Measurements from ENCODE around the gene TRA2B.

The TRA2B gene

DNA sequence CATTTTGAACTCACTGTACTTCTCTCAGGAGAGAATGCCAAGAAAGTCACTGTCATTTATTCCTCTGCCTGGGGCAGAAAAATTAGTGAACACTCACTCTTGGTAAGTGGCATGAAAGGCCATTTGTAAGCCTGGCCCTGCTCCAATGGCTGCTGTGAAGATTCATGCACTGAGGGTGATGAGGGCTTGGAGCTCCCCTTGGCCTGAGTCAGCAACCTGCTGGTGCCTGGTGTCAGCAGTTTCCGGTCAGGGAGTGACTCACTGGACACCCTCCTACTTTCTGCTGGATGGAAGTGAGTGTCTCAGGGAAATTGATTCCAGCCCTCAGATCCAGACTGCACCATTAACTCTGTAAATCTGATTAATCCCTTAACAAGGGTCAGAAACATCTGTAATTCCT lies 37.6 kb downstream of the TRA2B start:
- H3K4me3 ChIP-seq (ENCODE audit: low read length) = no peak overlapping the region
- TF ChIP-seq, protein P1, sequence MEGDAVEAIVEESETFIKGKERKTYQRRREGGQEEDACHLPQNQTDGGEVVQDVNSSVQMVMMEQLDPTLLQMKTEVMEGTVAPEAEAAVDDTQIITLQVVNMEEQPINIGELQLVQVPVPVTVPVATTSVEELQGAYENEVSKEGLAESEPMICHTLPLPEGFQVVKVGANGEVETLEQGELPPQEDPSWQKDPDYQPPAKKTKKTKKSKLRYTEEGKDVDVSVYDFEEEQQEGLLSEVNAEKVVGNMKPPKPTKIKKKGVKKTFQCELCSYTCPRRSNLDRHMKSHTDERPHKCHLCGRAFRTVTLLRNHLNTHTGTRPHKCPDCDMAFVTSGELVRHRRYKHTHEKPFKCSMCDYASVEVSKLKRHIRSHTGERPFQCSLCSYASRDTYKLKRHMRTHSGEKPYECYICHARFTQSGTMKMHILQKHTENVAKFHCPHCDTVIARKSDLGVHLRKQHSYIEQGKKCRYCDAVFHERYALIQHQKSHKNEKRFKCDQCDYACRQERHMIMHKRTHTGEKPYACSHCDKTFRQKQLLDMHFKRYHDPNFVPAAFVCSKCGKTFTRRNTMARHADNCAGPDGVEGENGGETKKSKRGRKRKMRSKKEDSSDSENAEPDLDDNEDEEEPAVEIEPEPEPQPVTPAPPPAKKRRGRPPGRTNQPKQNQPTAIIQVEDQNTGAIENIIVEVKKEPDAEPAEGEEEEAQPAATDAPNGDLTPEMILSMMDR (IDR thresholded peaks at IDR 0.05; ENCODE audit: insufficient read depth, low read depth, low read length, missing control alignments) = no peak
- DNase-seq (ENCODE audit: low read depth) = peak; percentile 96

DNA sequence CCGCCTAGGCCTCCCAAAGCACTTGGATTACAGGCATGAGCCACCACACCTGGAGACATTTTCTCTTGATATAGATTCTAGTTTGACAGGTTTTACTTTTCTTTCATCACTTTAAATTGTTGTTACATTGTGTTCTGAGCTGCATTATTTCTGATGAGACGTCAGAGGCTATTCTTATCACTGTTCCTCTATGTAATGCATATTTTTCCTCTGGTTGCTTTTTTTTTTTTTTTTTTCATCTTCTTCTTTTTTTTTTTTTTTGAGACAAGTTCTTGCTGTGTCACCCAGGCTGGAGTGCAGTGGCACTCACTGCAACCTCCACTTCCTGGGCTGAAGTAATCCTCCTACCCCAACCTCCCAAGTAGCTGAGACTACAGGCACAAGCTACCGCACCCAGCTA lies 41.2 kb downstream of the TRA2B start:
- TF ChIP-seq, protein P1 (IDR thresholded peaks at IDR 0.05; ENCODE audit: insufficient read depth, low read depth, low read length, missing control alignments) = no peak
- no peak overlapping the region for H3K4me3 ChIP-seq (ENCODE audit: low read length)
- DNase-seq (ENCODE audit: low read depth) = peak; percentile 74

DNA sequence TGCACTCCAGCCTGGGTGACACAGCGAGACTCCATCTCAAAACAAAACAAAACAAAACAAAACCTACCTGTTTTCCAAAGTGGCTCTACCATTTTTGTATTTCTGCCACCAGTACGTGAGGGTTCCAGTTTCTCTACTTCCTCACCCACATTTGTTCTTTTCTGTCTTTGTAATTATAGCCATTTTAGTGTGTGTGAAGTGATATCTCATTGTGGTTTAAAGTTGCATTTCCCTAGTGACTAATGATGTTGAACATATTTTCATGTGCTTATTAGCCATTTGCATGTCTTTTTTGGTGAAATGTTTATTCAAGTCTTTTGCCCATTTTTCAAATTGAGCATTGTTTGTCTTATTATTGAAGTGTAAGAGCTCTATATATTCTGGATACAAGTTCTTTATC lies 50.7 kb downstream of the TRA2B start:
- no peak for DNase-seq (ENCODE audit: low read depth)
- H3K4me3 ChIP-seq (ENCODE audit: low read length) = no peak overlapping the region
- TF ChIP-seq, protein P1 (IDR thresholded peaks at IDR 0.05; ENCODE audit: insufficient read depth, low read depth, low read length, missing control alignments) = no peak

DNA sequence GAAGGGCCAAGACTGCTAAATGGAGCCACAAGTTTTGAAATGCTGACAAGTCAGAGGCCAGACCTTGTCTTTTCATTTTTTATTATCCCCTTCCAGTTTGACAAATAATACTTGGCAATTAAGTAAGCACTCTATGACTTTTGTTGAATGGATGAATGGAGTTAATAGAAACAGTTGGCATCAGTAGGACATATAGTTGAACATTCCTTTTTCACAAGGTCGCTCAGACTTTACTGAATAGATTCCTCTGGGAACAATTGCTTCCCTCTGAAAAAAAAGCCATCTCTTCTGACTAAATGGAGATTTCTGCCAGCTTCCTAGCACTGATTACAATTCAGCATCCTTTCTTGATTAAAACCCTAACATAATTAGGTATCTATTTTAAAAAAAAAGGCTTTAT lies 53.2 kb downstream of the TRA2B start:
- TF ChIP-seq, protein P1 (IDR thresholded peaks at IDR 0.05; ENCODE audit: insufficient read depth, low read depth, low read length, missing control alignments) = no peak
- no peak overlapping the region for H3K4me3 ChIP-seq (ENCODE audit: low read length)
- DNase-seq (ENCODE audit: low read depth) = no peak

DNA sequence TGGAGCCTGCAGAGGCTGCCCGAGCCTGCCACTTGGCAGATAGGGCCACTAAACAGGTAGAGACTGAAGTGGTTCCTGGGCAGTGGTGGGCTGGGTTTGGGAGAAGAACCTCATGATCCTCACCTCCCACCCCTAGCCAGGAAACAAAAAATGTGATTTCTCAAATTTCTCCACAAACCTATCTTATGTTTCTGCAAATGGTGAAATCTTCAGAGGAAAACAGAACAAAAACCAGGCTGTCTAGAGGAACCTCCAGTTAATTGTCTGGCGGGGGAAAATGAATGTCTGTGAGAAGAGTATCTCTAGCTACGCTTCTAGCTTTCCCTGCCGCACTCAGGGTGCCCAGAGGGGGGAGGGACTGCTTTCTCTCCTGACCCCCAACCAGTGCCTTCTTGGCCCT lies 55.9 kb downstream of the TRA2B start:
- TF ChIP-seq, protein P1 (IDR thresholded peaks at IDR 0.05; ENCODE audit: insufficient read depth, low read depth, low read length, missing control alignments) = no peak
- DNase-seq (ENCODE audit: low read depth) = no peak
- no peak overlapping the region for H3K4me3 ChIP-seq (ENCODE audit: low read length)

DNA sequence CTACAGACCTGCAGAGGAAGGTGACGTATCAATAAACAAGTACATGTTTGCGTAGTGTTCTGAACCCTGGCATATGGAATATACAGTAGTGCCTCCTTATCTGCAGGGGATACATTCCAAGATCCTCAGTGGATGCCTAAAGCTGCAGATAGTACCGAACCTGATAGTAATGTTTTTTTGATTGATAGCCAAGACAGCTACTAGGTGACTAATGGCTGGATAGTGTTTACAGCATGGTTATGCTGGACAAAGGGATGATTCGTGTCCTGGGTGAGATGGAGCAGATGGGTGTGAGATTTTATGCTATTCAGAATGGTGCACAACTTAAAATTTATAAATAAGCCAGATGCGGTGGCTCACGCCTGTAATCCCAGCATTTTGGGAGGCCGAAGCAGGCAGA lies 57.2 kb downstream of the TRA2B start:
- TF ChIP-seq, protein P1 (IDR thresholded peaks at IDR 0.05; ENCODE audit: insufficient read depth, low read depth, low read length, missing control alignments) = no peak
- H3K4me3 ChIP-seq (ENCODE audit: low read length) = no peak overlapping the region
- DNase-seq (ENCODE audit: low read depth) = peak; percentile 19

DNA sequence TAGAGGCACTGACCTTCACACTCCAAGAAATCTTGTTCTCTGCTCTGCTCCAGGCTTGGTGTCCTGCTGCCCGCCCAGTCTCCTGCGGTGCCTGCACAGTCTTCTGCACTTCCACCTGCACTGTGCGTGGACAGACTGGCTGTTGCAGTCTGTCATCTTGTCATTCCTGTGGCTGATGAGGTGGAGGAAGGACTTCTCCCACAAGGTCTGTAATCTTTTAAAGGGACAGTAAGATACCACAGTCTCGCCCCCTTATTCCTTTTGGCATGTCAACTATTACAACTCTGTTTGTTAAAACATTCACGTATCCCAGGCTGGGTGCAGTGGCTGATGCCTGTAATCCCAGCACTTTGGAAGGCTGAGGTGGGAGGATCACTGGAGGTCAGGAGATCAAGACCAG lies 58.9 kb downstream of the TRA2B start:
- DNase-seq (ENCODE audit: low read depth) = no peak
- no peak overlapping the region for H3K4me3 ChIP-seq (ENCODE audit: low read length)
- TF ChIP-seq, protein P1 (IDR thresholded peaks at IDR 0.05; ENCODE audit: insufficient read depth, low read depth, low read length, missing control alignments) = no peak

Data from epithelial cell of esophagus (primary cell).